Left ventricle myocardium inferior (tissue), 1 donor: ENCODE data around the gene NCS1. TPM values are rescaled to one million over a fixed set of nuclear protein-coding genes. Genes with fewer than 3 reads are reported as not detected.

Experiments used
- DNase-seq: peaks from one replicate; pipeline ENCODE4 v3.0.0-alpha.2; 2020
- H3K27ac ChIP-seq: fragments of 200-600 bp; replicated peaks from 2 replicates; pipeline ENCODE4 v1.8.0; 2021
- H3K27me3 ChIP-seq: fragments of 200-600 bp; 2 replicates; pipeline ENCODE4 v1.8.0; 2021; ENCODE audit warnings: low read depth
- H3K36me3 ChIP-seq: fragments of 200-600 bp; 2 replicates; pipeline ENCODE4 v1.8.0; 2021
- H3K4me1 ChIP-seq: fragments of 200-600 bp; 2 replicates; pipeline ENCODE4 v1.8.0; 2021
- H3K4me3 ChIP-seq: fragments of 200-600 bp; 2 replicates; pipeline ENCODE4 v1.8.0; 2021; ENCODE audit warnings: mild to moderate bottlenecking, moderate library complexity
- H3K9me3 ChIP-seq: fragments of 200-600 bp; replicated peaks from 2 replicates; pipeline ENCODE4 v1.8.0; 2021
- intact Hi-C: fragments of 100-400 bp; cut with micrococcal nuclease; formaldehyde crosslinking; loops from one replicate; pipeline ENCODE4 v1.11.0; 2022
- total RNA-seq: library from RNA; stranded (reverse); fragmentation: NEBNext Ultra II Directional; extraction: Animal tissue kit (Norgen Biotek cat#: 25700); gene quantifications from one replicate; pipeline ENCODE4 v1.2.1, GENCODE V29; 2021
- TF ChIP-seq, protein P1 (sequence below): fragments of 200-600 bp; IDR thresholded peaks from 2 replicates; pipeline ENCODE4 v1.8.0; 2021; ENCODE audit warnings: antibody characterized with exemption, mild to moderate bottlenecking, borderline replicate concordance
- donor health status: DM: no; HTN: yes; CAD: no; lungs with severe emphysema.

NCS1 gene
- total RNA-seq, 1 donor from 2014 or later, result 6.1 TPM

DNA sequence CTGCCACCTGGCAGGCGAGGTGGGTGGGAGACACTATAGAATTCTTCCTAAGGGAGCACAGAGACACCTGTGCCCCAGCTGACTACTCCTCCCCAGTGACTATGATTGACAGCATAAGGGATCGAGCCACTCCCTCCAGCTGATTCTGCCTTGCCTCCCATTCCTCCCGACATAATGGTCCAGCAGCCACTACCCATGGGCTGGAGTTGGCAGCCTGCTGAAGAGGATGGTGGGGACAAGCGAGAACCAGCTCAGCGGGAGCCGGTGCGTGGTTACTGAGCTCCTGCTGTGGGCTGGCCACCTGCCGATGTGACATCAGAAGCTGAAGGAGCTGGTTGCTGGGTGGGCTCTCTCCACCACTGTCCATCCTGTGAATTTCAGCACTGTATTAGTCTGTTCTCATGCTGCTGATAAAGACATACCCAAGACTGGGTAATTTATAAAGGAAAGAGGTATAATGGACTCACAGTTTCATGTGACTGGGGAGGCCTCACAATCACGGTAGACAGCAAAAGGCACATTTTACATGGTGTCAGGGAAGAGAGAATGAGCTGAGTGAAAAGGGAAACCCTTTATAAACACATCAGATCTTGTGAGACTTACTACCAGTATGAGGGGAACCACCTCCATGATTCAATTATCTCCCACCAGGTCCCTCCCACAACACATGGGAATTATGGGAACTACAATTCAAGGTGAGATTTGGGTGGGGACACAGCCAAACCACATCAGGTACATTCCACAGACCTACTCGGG is 12.1 kb upstream of the NCS1 start:
- TF ChIP-seq, protein P1, sequence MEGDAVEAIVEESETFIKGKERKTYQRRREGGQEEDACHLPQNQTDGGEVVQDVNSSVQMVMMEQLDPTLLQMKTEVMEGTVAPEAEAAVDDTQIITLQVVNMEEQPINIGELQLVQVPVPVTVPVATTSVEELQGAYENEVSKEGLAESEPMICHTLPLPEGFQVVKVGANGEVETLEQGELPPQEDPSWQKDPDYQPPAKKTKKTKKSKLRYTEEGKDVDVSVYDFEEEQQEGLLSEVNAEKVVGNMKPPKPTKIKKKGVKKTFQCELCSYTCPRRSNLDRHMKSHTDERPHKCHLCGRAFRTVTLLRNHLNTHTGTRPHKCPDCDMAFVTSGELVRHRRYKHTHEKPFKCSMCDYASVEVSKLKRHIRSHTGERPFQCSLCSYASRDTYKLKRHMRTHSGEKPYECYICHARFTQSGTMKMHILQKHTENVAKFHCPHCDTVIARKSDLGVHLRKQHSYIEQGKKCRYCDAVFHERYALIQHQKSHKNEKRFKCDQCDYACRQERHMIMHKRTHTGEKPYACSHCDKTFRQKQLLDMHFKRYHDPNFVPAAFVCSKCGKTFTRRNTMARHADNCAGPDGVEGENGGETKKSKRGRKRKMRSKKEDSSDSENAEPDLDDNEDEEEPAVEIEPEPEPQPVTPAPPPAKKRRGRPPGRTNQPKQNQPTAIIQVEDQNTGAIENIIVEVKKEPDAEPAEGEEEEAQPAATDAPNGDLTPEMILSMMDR, result no peak
- Histone ChIP-seq H3K4me3 (no peak overlapping the region), H3K4me1 (no peaks in the 10 kb centered on the region), H3K9me3 (no peaks in the 10 kb centered on the region), H3K36me3 (no peaks in the 10 kb centered on the region), H3K27ac (no peak overlapping the region), H3K27me3 (no peaks in the 10 kb centered on the region)
- DNase-seq, result no peak
- intact Hi-C loops, result no loop called here

DNA sequence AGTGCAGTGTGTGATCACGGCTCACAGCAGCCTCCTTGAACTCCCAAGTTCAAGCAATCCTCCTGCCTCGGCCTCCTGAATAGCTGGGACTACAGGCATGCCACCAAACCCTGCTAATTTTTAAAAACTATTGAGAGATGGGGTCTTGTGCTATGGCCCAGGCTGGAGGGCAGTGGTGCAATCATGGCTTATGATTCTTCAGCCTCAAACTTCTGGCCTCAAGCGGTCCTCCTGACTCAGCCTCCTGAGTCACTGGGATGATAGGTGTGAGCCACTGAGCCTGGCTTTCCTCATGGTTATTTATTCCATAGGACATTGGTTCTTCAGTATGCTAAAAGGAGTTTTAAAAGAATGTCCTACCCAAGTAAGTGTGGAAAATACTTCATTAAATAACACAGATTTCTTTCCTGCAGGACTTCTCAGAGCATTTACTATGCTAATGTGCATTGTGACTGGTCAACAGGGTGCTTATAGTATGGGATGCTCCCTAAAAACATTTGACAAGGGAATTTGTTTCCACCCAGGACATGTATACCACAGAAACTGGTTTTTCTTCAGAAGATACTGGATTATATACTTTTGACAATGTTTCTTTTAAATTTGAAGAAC is 11.2 kb upstream of the NCS1 start:
- intact Hi-C loops, result no loop called here
- TF ChIP-seq, protein P1, result no peak

DNA sequence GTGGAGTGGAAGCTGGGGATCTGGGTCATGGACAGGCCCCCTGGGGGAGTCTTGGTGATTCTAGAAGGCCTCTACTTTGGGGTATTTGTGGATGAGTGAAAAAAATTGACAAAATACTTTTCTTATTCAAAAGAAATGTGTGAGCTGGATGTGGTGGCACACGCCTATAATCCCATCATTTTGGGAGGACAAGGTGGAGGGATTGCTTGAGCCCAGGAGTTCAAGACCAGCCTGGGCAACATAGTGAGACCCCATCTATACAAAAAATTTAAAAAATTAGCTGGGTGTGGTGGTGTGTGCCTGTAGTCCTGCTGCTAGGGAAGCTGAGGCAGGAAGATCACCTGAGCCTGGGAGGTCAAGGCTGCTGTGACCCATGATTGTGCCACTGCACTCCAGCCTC is 6.6 kb upstream of the NCS1 start:
- intact Hi-C loops, result no loop called here
- H3K36me3 ChIP-seq, result no peaks in the 10 kb centered on the region
- TF ChIP-seq, protein P1, result no peak
- no peaks in the 10 kb centered on the region for H3K27me3 ChIP-seq
- no peak overlapping the region for H3K4me3 ChIP-seq
- no peaks in the 10 kb centered on the region for H3K9me3 ChIP-seq
- H3K4me1 ChIP-seq, result no peaks in the 10 kb centered on the region
- DNase-seq, result no peak
- no peak overlapping the region for H3K27ac ChIP-seq

More for the DNA sequence above, 11.2 kb upstream of the NCS1 start:
- no peaks in the 10 kb centered on the region for H3K4me1 ChIP-seq
- H3K27me3 ChIP-seq, result no peaks in the 10 kb centered on the region
- DNase-seq, result no peak
- H3K36me3 ChIP-seq, result no peaks in the 10 kb centered on the region
- H3K9me3 ChIP-seq, result no peaks in the 10 kb centered on the region
- H3K27ac ChIP-seq, result no peak overlapping the region
- H3K4me3 ChIP-seq, result no peak overlapping the region

DNA sequence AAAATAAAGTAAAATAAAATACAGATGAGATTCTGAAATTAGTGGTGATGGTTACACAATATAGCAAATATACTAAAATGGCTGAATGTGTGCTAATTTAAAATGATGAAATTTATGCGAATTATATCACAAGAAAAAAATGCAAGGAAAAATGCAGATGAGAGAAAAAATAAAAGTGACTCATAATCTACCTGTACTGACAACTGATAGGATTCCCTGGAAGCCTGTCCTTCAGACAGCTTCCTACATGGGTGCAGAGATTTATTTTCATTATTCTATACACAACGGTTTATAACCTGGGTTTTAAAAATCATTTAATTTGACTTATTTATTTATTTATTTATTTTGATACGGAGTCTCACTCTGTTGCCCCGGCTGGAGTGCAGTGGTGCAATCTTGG is 5.8 kb upstream of the NCS1 start:
- no peak overlapping the region for H3K27ac ChIP-seq
- H3K27me3 ChIP-seq, result no peaks in the 10 kb centered on the region
- TF ChIP-seq, protein P1, result no peak
- H3K36me3 ChIP-seq, result no peaks in the 10 kb centered on the region
- H3K4me3 ChIP-seq, result no peak overlapping the region
- no peak for DNase-seq
- H3K9me3 ChIP-seq, result no peaks in the 10 kb centered on the region
- no peaks in the 10 kb centered on the region for H3K4me1 ChIP-seq
- intact Hi-C loops, result no loop called here

DNA sequence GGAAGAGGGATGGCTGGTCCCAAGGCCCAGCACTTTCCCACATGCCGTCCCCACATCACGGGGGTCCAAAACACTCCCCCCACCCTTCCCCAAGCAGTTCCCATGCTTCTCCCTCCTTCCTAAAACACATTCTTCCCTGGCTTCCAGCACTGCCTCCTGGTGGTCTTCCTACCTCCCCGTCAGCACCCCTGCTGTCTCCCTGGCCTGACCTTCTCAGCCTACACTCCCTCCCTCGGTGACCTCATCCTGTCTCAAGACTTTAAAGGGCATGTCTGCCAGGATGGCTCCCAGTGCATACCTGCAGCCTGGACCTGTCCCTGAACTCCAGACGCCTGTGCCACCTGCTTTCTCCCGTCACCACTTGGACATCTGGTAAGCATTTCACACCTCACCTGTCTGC is 4.3 kb upstream of the NCS1 start:
- no peak for DNase-seq
- no peaks in the 10 kb centered on the region for H3K9me3 ChIP-seq
- H3K27me3 ChIP-seq, result peaks cover 2% of the 10 kb centered on the region
- TF ChIP-seq, protein P1, result no peak
- intact Hi-C loops, result no loop called here
- H3K4me3 ChIP-seq, result no peak overlapping the region
- no peaks in the 10 kb centered on the region for H3K36me3 ChIP-seq
- H3K4me1 ChIP-seq, result peaks cover 9% of the 10 kb centered on the region
- H3K27ac ChIP-seq, result no peak overlapping the region
